SHP77 treated with DMSO at 0.1 percent for 48 hours (cell line): ENCODE measurements around the gene CAPN7.

Experiments used
- DNase-seq: peaks from one replicate; lab custom pipeline; 2025; lab: John Stamatoyannopoulos, UW

The CAPN7 gene

DNA sequence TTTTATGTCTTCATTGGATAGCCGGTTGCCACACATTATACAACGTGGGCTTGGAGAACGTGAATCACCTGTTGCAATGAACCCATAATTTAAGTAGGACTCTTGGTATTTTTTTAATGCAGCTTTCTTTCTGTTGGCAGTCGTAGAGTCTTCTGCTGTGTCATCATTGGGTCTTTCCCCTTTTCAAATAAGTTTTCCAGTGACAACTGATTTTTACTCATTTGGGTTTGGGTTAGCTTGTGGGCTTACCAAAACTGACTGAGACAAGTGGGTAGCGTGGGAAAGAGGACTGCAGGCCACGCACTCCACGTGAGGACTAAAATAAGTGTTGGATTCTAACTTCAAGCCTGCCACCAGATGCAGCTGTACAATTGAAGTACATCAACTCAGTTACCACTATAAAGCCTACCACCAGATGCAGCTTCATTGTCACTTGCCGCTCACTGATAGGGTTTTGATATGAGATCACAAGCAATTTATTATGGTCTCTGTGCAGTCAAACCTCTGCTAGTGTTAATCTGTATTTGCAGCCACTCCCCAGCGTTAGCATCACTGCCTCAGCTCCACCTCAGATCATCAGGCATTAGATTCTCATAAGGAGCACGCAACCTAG is 6.4 kb upstream of the CAPN7 start:
- DNase-seq, result no peak

DNA sequence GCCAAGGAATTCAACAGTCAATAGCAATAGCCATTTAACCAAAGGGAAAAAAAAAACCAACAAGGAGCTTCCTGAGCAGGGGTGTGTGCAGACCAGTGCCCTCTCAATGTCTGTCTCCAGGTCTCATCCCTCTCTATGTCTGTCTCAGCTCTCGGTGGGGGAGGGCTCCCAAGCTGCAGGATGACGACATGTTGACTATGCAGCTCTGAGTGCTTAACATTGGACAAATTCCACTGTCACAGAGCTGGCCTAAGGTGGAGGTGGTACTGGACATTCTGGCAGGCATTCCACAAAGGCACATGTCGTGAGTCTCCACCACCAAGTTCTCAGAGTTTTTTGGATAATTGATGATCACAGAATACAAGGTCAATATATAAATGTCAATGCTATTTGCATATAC is 2.0 kb upstream of the CAPN7 start:
- no peak for DNase-seq

DNA sequence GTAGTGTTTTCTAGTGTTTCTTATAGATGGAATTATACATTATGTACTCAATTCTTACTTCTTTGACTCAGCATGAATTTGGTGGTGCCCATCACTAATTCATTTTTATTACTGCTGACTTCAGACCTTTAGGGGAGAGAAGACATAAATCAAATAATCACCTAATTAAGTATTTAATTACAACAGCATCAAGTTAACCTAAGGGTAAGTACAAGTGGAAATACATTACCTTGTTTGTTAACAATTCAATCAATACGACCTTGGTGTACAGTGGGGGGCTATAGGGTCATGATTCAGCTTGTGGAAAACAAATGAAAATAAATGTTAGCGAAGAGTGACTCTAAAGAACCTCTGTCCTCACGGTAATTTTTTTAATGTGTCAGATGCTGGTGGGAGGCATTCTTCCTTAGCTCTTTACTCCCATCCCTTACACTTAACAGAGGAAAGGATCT is 538 bp upstream of the CAPN7 start:
- DNase-seq, result no peak

DNA sequence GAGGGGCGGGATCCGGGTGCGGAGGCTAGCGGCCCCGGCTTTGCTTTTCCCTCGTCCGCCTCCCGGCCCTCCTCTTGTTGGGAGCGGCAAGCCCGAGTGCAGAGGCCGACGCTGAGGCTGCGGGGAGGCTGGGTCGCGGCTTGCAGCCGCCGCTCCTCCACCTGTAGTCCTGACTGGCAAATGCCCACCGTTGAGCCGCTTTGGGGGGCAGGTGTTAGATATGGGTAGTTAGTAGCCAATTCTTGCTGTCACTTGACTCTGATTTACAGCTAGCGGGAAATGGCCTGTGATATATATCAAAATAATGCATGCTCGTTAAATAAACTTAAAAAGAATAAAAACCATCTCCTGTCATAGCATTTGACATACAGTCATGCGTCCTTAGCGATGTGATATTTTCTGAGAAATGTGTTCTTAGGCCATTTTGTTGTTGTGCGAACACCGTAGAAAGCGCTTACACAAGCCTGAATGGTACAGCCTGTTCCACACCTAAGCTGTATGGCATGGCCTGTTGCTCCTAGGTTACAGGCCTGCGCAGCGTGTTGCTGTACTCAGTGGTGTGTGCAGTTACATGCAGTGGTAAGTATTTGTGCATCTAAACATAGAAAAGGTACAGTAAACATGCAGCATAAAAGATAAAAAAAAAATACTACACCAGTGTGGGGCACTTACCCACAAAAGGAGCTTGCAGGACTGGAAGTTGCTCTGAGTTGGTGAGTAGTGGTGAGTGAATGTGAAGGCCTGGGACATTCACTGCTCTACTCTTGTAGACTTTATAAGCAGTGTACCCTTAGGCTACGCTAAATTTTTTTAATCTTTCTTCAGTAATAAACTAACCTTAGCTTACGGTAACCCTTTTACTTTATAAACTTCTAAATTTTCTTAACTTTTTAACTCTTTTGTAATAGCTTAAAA is 873 bp downstream of the CAPN7 start:
- no peak for DNase-seq

DNA sequence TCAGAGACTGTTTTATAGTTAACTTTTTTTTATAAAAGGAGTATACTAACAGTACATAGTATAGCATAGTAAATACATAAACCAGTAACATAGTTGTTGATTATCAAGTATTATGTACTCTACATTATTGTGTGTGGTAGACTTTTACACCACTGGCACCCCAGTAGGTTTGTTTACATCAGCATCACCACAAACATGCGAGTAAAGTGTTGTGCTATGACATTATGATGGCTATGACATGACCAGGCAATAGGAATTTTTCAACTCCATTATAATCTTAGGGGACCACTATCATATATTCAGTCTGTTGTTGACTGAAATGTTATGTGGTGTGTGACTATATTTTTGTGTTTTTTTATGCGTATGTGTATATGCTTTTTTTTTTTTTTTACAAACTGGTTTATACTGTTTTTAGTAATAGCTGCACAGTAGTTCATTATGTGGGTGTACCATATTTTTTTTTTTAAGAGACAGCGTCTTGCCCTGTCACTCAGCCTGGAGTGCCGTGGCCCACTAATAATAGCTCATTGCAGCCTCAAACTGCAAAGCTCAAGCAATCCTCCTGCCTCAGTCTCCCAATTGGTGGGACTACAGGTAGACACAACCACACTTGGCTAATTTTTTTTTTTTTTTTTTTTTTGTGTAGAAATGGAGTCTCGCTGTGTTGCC is 1.9 kb downstream of the CAPN7 start:
- no peak for DNase-seq

DNA sequence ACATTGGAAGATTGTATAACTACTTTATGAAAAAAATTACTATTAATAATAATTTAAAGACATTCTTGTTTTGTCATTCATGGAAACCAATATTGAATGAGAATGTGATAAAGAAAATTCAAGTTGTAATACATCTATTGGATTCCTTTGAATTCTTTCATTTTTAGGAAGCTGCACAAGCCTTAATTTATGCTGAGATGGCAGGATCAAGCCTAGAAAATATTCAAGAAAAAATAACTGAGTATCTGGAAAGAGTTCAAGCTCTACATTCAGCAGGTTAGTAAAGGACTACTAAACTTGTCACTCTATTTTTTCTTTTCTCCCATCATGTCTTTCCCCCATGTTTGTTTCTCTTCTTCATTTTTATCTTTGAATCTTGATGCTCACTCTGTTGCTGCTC is 5.9 kb downstream of the CAPN7 start:
- DNase-seq, result no peak

DNA sequence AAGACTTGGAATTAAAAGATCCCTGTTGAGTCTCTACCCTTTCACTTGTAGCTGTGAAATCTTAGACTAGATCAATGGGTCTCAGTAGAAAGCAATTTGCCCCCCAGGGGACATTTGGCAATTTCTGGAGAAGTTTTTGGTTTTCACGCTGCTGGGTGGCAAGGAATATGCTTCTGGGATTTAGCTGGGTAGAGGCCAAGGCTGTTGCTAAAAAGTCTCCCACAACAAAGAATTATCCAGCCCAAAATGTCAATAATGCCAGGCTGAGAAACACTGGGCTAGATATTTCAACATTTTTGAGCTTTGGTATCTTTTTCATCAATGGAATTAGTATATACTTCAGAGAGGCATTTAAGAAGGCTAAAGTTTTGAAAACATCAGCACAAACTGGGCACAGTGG is 8.7 kb downstream of the CAPN7 start:
- no peak for DNase-seq

DNA sequence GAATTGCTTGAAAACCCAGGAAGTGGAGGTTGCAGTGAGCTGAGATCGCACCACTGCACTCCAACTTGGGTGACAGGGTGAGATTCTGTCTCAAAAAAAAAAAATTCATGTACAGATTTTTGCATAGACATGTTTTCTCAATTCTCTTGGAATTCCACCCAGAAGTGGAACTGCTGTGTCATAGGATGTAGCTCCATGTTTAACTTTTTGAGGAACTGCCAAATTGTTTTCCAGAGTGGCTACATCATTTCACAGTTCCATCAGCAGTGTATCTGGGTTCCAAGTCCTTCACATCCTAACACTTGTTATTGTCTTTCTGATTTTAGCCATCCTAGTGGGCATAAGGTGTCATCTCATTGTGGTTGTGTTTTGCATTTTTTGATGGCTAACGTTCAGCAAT is 9.9 kb downstream of the CAPN7 start:
- DNase-seq, result no peak

DNA sequence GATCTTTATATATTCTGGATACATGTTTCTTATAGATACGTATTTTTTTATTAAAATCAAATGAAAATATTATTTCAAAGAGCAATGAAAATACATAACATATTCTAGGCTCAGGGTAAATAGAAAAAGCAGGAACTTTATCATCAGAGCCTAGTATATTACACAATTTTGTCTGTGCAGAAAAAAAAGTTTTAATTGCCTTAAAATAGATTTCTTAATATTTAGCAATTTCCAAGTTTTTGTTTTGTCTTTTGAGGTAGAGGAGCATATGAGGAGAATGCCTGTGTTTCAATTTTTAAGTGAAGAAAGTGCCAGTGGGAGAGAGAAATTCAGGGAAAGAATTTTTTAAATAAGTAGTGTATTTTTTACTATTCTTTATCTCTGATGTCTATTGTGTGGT is 10.5 kb downstream of the CAPN7 start:
- no peak for DNase-seq

DNA sequence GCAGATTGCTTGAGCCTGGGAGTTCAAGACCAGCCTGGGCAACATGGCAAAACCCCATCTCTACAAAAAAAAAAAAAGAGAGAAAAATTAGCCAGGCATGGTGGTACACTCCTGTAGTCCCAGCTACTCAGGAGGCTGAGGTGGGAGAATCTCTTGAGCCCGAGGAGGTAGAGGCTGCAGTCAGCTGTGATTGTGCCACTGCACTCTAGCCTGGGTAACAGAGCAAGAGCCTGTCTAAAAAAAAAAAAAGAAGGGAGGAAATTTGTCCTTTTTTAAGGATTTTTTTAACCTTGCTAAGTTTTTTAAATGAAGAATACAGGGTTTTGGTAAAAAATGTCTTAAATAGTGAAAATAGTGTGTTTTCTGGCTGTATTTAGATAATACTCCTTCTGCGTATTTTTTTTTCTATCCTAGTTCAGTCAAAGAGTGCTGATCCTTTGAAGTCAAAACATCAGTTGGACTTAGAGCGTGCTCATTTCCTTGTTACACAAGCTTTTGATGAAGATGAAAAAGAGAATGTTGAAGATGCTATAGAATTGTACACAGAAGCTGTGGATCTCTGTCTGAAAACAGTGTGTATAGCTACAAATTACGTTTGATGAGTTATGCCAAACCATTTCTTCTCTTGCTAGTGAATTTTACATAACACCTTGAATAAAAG is 11.1 kb downstream of the CAPN7 start:
- no peak for DNase-seq

DNA sequence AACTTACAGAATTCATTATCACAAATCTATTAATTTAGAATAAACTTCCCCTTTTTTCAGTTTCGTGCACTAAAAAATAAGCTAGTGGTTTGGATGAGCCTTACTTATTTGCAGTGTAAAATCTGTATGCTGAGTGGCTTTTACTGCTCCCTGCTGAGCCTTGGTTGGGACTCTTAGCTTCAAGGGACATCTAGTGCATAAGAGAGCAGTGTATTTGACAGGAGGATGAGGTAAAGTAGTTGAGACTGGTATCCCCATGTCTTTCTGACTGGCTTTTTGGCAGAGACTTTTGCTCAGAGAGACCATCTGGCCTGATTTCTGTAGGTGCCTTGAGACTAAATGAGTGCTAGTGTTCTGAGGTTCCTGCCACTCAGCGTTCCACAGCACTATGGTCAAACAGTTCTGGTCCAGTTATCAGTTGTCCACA is 11.8 kb downstream of the CAPN7 start:
- DNase-seq, result no peak

DNA sequence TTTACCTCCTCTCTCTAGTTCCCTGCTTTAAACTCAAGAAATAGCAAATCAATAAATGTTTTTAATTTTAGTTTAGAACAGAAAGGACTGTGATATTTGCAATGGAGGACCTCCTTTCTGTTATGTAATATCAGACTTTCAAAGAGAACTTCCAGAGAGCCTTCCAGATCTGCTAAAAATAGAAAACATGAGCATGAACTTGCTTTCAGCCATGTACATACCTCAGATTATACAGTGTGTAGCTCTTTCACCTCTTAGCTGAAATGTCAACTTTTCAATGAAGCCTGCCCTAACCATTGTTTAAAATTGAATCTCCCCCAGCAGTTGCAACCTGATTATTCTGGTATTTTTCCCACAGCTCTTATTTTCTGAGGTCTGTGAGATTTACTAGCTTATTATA is 12.6 kb downstream of the CAPN7 start:
- DNase-seq, result no peak

DNA sequence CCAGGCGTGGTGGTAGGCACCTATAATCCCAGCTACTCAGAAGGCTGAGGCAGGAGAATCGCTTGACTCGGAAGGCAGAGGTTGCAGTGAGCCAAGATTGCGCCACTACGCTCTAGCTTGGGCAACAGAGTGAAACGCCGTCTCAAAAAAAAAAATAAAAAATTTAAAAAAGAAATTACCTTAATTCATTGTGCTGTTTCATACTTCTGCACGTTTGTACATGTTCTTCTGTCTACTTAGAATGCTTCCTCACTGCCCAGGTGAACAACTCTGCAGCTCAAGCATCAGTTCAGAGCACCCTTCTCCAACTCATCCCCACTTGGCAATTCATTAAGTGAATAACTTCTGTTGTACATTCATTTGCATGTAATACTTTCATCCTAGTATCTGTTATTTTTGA is 14.0 kb downstream of the CAPN7 start:
- DNase-seq, result no peak

DNA sequence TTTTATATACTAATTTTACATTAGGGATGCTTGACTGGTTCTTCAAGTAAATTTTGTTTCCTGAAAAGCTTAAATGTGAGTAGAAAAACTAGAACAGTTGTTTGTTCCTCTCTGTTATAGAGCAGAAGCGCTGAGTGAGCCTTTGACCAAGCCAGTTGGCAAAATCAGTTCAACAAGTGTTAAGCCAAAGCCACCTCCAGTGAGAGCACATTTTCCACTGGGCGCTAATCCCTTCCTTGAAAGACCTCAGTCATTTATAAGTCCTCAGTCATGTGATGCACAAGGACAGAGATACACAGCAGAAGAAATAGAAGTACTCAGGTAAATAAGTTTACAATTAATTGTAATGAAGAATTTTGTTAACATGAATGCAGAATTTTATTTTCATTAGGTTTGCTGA is 14.6 kb downstream of the CAPN7 start:
- DNase-seq, result no peak

DNA sequence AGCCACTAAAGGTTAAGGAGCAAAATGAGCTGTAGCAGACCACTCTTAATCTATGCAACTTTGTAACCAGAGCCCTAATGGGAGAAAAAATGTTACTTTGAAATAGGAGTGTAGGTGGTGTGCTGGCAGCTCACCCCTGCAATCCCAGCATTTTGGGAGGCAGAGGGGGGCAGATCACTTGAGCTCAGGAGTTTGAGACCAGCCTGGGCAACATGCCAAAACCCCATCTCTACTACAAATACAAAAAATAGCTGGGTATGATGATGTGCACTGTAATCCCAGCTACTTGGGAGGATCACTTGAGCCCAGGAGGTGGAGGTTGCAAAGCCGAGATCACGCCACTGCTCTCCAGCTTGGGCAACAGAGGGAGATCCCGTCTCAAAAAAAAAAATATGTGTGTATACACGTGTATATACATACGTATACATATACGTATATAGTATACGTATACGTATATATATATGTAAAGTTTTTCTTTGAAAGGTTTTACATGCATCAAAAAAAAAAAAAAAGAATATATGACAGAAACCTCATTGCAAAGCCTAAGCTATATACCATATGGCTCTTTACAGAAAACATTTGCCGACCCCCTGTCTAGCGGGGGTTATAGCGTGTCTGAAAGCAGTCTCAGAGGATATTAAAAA is 15.7 kb downstream of the CAPN7 start:
- no peak for DNase-seq

DNA sequence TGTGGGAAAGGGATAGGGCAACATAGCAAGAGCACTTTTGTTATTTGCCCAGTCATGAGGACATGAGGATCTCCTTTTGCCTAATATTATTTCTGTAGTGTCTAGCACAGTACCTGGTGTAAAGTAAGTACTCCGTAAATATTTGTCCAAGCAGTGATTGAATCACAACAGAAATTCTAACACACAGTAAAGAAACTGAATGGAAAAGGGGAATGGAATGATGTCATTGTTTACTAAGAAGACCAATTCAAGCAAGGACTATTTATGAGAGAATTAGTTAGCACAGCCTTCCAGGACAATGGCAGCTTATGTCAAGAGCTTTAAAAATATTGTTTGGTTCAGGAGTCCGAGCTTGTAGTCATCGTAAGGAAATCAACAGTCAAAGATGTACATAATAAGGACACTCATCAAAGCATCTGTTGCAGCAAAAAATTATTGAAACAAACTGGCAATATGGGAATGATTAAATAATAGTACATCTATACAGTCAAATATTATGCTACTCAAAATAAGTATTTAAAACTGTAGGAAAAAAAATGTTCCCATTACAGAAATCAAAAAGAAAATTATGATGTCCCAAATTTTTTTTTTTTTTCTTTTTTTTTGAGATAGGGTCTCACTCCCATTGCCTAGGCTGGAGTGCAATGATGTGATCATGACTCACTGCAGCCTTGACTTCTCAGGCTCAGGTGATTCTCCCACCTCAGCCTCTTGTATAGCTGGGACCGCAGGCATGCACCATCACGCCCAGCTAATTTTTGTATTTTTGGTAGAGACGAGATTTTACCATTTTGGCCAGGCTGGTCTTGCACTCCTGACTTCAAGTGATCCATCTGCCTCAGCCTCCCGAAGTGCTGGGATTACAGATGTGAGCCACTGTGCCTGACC is 17.9 kb downstream of the CAPN7 start:
- DNase-seq, result peak; percentile 27

DNA sequence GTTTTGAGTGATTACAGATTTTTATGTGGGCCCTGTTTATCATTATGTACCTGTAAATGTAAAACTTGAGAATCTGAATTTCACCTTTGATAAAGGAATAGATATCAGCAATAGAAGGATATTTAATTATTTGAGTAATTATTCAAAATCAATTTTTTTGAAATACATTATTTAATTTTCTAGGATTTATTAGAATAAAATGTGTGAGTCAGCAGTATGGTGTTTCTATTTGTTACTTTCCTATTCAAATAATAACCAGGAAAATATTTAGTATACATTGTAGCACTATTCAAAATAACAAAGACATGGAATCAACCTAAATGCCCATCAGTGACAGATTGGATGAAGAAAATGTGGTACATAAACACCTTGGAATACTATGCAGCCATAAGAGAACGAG is 22.1 kb downstream of the CAPN7 start:
- no peak for DNase-seq

DNA sequence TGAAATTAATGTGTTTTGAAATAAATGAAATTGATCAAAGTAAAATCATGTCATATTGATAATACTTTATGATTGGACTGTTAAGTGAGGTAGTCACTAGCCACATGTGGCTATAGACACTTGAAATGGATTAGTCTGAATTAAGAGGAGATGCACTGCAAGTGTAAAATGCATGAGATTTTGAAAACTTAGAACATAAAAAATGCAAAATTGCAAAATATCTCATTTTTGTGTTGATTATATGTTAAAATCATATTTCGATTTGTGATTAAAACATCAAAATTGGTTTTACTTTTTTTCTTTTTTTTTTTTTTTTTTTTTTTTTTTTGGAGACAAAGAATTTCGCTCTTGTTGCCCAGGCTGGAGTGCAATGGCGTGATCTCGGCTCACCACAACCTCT is 23.2 kb downstream of the CAPN7 start:
- no peak for DNase-seq

DNA sequence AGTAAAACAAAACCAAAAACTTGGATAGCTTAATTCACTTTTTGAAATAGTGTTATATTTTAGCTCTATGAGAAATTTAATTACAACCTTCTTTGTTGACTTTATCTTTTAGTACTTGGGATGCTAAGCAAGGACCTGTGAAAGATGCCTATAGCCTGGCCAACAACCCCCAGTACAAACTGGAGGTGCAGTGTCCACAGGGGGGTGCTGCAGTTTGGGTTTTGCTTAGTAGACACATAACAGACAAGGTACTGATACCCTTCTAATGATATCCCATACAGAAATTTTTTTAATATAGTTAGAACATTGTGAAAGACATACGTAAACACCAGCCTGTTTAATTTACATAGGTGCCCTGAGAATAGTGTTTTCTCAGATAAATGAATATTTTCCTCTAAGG is 35.3 kb downstream of the CAPN7 start:
- no peak for DNase-seq

DNA sequence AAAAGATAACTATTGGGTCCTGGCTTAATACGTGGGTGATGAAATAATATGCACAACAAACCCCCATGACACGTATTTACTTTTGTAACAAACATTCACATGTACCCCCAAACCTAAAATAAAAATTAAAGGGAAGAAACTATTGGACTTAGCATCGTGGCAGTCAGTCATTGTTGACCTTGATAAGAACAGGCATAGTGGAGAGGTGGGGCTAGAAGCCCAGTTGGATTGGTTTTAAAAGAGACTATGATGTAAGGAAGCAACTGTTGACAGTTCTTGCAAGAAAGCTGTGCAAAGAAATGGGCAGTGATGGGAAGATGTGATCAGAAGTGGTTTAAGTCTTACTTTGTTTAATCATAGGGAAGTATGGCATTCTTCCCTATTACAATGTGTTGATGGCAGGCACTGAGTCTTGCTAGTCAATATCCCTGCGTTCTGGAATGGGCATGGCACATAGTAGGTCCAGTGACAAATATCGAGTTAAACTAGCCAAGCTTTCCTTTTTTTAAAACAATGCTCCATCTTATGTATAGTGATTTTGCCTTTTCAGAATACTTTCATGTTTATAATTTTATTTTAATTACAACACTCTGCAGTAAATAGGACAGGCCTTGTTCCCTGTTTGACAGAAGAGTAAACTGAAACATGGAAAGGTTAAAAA is 37.9 kb downstream of the CAPN7 start:
- DNase-seq, result no peak
